ELF-1 (cell line): ENCODE results near the gene CISTR.
"Not testable (repeated sequence)": the region's sequence is repeated elsewhere in the genome, so short reads cannot be mapped to it uniquely, and the experiment has no call there.

ENCODE experiments used
- DNase-seq: peaks from one replicate; pipeline ENCODE4 v3.0.0-alpha.2; 2016; ENCODE audit warnings: low read depth, low spot score

CISTR gene

DNA sequence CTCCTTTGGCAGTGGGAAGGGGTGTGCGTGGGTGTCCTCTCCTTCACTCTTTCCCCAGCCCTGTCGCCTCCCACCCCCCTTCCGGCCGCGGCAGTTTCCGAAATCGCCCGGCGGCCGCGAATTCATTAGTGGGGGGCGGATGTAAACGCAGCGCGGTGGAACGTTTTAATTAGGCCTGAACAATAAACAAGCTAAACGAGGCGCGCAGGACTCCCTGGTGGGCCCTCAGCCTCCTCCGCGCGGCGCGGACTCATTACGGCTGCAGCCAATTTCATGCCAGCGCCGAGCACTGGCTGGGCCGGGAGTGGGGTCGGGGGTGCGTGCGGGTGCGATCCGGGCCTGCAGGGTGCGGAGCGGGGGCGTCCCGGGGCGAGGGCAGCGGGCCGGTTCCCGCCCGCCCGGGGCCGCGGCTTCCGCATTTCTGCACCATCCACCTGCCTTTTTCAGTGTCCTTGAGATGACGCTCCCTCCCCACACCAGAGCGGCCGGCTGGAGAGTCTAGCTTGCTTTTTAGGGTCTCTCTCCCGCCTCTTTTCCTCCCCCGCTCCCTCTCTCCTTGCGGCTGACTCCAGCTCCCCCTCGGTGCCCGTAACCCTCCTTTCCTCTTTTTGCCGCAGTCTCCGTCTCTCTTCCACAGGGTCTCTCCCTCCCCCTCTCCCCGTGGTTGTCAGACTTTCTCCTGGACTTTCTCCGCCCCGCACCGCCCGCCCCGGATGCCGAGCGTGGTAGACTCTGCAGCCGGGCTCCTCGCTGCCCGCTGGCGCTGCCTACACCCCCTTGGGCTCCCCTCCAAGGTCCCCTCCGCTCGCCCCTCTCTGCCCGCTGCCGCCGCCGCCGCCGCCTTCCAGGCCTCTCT is at the start of gene CISTR:
TSS of gene CISTR (minus strand) at position 644 of the 856 bp plus-strand sequence.
- DNase-seq: no peak

DNA sequence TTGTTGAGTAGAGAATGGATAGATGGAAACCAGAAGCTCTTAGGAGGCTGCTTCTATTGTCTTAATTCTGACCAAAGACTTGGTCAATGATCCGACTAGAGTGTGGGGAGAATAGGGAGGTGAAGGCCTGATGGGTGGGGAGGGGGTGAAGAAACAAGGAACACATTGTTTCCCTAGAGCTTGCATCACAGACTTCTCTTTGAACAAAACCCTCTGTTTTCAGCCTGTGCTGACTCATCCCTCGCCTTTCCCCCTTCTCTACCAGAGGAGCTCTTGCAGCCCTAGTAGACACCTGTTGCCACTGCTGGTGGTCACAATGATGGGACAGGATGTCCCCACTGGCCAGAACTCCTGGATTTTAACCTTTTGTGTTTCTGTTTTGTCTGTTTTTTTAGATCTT is 46.8 kb upstream of the CISTR start:
- no peak for DNase-seq

DNA sequence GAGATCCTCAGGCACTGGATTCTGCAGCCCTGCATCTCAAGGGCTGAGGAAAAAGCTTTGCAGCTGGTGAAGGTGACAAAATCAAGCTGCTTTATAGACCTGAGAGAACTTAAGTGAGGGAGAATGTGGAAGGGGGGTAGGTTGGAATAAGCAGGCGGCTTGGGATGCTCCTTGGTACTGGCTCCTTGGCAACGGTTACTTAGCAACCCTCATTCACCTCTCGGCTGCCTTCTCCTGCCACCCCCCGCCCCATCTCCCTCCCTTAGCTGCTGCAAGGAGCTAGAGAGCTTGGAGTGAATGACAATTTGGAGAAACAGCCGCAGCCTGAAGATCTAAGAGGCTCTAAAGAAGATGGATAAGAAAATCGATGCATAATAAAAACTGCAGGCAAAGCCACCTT is 44.1 kb upstream of the CISTR start:
- DNase-seq: no peak

DNA sequence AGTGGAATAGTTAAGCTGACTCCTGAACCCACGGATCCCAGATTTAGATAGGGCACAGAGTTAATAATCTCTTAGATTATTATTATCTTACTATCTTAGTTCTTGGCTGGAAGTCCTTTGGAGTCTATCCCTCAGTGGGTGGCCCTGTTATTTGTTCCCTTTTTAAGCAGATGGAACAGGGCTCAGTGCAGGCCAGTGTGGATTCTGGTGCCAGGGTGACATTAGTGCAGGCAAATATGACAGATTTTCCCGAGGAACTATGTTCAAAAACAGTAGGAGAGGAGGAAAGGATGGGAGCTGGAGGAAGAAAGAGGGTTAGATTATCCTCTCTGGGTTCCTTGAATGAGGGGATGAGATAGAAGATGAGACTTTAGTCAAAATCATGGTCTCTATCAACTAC is 41.4 kb upstream of the CISTR start:
- no peak for DNase-seq

DNA sequence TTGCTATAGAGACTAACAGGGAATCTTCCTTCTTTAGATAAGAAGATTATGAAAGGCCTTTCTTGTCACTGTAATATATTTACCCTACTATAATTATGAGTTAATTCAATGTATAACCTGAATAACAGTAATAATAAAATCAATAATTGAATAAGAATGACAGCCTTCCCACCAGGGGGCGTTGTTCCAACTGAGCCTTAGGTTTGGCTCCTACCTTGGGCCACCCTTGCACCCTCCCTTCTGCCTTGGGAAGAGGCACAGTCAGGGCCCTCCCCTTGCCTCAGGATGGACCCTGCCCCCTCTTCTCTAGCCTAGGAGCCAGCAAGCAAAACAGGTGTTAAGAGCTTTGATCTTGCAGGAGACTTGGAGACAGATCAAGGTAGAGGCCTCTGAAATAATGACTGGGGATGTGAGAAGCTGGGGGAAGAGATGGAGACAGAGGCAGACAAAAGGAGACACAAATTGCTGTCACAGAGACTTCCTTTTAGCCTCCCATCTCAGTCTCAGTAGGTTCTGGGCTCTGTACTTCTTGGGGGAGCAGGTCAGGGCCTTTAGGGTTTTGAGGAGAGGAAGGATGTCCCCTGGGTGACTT is 40.1 kb upstream of the CISTR start:
- peak; percentile 14 for DNase-seq

DNA sequence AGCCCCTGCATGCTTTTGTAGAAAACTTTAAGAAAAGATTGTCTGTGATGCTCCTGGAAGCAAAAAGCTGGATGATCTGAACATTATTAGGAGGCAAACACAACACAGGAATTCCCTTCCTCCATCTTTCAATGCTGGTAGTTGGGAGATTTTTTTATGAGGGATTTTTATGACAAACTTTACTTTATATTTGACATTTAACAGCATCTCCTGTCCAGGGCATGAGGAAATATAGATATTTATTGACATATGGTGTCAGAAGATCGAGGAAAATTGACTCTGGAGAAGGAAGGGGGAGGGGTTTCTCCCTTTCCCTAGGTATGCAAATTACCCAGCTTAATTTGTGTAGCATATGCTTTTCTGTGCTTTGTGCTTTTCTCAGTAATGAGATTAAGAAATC is 37.8 kb upstream of the CISTR start:
- DNase-seq: no peak

DNA sequence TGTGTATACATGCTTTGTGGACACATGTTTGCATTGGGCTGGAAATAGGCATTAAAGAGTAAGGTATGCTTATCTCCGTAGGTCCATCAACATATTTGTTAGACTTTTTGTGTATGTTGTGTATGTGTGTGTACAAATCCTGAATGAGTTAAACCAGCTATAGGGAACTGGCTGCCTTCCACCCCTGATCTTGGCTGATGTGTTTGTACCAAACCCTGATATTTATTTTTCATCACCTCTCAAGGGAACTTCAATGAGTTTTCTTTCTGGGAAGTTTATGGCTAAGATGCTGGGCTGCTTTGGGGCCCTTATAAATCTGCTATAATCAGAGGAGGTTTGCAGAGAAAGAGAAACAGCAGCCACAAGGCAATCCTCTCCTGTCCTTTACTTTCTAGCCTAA is 37.1 kb upstream of the CISTR start:
- no peak for DNase-seq

DNA sequence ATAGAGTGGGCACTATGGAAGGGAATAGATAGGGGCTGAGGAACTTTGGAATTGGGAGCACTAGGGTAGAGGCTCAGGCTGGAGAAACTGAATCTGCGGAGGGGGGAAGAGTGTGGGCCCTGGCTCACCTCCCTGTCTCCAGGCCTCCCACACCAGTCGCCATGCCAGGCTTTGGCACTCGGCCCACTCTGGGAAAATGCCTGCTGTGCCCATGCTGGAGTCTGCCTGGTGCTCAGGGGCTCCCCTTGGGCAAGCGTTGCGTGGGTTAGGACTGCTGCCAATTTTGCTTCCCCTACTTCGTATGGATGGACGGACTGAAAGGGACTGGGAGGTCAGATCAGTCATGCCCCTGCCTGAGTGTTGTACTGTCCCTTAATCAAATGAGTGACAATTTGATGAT is 34.6 kb upstream of the CISTR start:
- DNase-seq: no peak

DNA sequence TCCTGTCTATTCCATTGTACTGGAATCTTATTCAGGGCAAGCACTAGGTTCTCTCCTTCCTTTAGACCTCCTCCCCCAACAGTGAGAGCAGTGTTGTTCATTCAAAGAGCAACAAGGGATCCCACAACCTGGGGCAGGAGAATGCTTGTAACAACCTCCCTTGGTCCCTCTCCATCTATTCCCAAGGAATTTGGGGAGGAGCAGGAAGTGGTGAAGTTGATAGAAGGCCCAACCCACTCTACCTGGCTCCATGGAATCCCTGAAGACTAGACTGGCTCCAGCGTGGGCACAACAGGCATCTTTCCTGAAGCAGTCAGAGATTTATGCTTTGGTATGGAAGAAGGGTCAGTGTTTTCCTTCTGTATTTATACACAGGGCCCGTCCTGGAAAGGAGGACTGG is 33.4 kb upstream of the CISTR start:
- no peak for DNase-seq

DNA sequence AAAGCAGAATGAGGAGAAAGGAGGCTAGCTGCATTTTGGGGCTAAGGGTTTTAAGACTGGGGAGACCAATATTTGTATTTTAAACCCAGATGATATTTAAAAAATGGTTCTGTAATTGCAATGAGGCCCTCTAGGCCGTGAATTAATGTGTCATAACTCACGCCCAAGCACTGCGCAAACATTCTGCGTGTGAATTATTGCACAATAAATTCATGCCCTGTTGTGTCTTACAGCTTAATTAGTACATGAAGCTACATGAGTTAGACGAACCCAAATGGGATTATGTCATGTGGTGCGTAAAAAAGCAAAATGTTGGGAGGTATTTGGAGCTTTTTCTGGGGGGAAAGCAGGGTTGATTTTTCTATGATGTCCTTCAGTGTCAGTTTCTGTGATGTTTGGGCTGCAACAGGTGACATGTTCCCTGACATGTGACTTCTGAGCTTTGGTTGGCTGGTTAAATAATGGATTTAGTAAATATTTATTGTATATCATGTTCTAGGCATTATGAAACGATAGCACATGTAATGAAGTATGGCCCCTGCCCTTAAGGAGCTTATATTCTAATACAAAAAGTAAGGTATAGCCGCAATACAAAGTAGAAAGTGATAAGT is 30.4 kb upstream of the CISTR start:
- DNase-seq: no peak

DNA sequence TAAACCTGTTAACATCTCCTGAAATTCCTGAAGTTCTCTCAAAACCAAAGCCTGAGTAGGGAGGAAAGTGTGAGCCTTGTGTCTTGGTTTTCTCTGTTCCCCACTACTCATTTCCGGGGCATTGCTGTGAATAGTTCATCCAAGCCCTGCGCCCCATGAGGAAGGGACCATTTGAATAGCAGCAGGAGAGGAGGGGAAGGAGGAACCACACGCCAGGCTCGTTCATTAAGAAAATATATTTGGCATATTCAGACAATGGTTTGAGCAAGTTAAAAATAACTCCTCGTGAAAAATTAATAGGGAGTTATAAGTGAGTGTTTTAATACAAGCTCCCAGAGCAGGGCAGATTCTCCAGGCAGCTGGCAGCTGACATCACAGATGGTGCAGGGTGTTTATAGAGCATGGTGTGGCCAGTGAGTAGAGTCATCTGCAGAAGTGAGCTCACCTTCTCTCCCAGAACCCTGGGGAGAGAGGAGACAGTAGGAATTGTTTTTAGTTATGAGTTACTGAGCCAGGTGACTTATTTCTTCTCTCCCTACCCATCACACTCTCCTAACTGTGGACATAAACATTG is 29.5 kb upstream of the CISTR start:
- no peak for DNase-seq

DNA sequence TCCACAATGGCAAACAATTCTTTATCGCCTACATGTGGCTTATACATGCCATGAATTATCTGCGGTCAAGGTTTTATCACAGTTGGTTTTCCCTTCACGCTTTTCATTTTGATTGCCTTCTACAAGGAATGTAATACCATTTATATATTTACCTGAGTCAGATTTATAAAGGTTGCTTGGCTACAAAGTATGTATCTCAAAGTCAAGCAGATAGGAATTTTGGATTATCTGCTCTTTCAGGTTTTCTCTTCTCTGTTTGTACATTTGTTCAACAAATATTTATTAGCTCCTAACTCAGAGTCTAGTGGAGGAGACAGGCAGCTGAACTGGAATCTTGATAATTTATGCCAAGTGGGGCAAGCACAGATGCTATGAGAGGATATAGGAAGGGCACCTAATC is 28.5 kb upstream of the CISTR start:
- DNase-seq: no peak

DNA sequence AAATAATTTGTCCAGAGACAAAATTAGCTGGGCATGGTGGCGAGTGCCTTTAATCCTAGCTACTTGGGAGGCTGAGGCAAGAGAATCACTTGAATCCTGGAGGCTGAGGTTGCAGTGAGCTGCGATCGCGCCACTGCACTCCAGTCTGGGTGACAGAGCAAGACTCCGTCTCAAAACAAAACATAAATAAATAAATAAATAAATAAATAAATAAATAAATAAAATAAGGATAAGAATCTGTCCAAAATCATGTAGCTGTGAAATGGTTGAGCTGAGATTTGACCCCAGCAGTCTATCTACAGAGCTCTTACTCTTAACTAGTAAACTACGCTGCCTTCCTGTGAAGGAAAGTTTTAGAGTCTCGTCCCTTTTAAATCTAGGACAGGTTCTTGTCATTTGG is 27.9 kb upstream of the CISTR start:
- DNase-seq: not testable (repeated sequence)

DNA sequence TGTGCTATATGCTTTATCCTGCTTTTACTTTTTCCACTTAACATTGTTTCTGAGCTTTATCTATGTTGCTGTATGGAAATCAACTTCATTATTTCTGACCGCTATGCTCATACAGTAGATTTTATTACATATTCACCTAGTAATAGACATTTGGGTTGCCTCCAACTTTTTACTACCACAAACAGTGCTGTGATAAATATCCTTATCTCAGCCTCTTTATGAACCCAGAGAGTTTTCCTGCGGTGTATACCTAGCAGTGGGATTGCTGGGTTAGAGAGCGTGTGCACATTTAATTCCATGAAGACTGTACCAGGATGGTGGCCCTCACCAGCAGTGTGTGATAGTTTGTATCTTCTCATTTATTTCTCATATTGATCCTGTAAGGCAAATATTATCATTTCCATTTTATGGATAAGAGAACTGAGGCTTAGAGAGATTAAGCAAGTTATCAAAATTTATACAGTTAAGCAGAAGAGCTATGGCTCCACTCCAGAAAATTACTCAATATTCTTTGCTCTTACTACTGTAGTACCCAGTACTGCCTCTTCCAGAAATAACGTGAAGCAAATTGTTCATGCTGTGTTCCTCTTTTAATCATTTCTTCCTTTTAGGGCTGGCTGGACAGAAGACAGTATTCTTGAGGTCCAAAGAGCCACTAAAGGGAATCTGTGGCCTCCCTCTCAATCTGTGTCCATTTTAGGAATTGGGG is 26.3 kb upstream of the CISTR start:
- DNase-seq: no peak

DNA sequence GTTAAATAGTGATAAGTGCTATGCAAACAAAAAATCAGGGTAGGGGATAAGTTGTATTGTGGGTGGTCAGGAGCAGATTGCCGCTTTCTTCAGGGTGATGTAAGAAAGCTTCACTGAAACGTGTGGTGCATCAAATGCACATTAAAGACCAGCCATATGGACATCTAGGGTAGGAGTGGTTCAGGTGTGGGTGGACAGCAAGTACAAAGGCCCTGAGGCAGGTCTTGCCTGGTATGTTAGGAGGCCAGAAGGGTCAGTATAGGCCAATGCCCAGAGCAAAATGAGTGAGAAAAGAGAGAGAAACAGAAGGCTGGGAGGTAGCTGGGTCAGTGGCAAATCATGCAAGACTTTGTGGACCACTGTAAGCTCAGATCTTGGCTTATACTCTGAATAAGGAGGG is 25.6 kb upstream of the CISTR start:
- DNase-seq: no peak

DNA sequence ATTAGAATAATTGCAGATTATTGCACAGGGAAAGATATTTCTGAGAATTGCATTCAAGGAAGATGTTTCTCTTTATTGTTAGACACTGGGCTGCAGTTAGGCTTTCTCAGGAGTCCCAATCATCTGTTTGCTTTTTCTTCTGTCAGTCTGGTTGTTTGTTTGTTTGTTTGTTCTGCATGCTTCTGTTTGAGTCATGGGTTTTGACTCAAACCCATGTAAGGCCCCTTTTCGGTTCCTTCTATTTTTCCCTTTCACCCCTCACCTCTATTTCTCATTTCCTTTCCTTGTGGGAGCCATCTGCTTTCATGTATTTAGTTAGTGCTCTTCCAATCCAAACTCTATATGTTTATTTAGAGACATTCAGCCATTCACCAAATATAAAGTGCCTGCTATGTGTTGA is 25.1 kb upstream of the CISTR start:
- no peak for DNase-seq

DNA sequence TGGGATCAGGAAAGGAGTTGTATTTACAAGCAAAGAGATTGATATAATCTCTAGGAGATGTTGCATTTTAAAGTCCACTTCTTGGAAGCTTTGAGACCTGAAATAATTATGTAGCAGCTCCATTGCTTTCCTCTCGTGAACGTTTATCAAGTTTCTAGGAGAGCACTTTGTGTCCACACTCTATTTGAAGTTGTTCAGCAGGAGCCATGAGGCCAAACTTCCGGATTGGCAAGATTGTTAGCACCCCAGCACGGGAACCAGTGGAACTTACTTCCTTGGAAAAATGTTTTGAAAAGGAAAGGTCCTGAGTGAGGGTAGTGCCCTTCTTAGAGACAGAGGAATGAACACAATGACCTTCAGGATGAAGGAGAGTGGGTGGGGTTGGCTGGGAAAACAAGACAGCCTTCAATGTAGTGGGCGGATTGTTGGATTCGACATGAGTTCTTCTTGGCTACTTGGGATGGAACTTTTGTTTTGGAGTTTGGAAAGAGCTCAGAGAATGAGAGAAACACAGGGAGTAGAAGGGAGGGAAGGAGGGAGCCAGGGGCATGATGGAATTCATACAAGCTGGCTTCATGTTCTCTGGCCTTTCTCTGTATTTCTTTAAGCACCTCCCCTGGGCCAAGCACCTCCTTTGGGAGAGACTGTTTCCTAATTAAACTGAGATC is 23.8 kb upstream of the CISTR start:
- DNase-seq: no peak

DNA sequence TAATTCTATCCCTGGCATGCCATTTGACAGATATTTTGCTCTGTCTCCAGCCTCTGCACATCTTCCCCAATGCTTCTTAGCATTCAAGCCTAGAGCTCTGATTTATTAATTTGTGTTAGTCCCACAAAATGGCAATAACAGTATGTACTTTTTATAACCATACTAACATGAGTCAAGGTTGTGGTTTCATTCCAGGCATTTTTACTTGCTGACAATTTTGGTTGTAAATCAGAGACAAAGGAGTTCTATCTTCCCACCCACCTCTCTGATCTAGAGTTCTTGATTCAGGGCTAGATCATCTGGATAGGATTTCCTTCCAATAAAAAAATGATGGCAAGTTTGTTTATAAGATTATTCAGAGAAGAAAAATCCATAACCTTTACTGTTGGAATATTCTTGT is 18.5 kb upstream of the CISTR start:
- no peak for DNase-seq

DNA sequence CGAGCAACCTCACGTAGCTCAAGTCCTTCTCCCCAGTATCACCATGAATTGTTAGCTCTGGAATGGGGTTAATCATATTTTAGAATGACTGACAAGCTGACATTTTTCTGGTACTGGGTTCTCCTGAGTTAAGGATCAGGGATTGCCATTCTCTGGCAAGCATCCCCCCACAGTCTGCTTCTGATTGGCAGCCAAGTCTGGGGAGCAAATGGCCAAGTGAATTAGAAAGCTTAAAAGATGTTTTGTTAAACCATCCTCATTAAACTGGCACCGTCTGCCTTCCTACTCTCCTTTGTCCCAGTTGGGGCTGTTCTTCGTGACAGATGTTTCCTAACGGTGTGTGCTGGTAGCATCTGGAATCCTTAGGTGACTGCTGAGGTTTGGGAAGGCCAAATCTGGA is 17.2 kb upstream of the CISTR start:
- no peak for DNase-seq

DNA sequence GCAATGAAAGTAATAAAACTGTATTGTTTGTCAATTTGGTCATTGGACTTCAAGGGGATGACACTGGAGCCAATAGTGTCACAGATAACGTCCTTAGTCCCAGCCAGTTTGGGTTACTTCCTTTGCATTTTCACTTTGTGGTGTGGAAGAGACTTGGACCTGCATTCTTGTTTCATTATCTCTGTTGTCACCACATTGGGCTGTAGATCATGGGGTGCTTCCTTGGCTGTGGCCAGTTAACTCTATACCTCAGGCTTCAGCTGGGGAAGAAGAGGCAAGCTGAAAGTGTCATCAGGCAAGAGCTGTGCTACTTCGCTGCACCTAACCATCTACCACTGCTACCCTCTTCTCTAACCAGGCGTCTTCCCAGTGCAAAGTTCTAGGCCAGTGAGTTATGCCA is 15.1 kb upstream of the CISTR start:
- no peak for DNase-seq

DNA sequence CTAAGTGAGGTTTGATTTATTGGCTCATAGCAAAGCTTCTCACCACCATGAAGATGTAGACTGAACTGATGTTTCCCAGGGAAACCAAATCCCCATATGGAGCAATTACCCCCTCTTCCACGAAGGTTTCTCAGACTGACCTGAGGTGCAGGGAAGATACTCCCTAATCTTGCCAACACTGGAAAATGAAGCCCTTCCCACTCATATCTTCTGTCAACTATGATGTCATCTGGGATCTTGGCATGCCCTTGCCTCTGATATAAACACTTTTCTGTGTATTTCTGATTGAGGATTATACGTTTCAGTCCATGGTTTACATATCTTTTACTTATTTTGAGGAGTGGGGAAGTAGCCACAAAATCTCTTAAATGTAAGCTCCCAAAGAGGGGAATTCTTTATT is 14.1 kb upstream of the CISTR start:
- no peak for DNase-seq

DNA sequence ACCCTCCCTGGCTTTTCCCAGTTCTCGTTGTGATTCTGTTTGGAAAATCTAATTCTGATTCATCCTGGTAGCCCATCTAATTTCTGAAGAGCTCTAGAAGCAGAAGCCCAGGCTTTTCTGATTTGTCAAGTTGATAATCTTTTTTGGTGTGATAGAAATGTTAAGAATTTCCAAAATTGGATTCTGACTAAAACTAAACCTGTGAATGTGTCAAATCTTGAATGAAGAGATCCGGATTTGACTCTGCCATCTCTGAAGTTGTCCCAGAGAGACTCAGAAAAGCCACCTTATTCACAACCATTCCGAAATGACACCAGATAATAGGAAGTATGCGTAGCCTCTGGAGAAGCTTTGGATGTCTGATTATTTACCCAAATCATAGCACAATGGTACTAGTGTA is 12.8 kb upstream of the CISTR start:
- DNase-seq: no peak
